ENCODE measurements around the gene NEU4.

DNA sequence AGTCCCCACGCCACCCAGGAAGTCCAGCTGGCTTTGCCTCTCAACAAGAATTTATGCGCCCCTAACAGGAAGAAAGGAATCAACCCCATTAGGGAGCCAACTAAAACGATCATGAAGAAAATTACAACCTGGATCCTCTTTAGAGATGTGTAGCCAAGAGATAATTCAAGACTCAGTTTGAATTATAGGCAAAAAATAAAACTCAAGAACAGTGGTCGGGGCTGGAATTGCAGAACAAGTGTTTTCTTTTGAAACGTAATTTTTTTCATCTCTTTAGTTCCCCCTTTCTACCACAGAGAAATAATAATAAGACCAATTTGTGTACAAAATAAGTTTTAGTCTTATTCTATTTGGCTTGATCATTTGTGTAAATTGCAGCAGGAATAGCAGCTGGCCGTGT lies 27.3 kb downstream of the NEU4 start:
- TF ChIP-seq SIN3A (IDR thresholded peaks at IDR 0.05; ENCODE audit: borderline replicate concordance, insufficient read depth, low read depth, low read length) = no peak
- TF ChIP-seq, protein P1, sequence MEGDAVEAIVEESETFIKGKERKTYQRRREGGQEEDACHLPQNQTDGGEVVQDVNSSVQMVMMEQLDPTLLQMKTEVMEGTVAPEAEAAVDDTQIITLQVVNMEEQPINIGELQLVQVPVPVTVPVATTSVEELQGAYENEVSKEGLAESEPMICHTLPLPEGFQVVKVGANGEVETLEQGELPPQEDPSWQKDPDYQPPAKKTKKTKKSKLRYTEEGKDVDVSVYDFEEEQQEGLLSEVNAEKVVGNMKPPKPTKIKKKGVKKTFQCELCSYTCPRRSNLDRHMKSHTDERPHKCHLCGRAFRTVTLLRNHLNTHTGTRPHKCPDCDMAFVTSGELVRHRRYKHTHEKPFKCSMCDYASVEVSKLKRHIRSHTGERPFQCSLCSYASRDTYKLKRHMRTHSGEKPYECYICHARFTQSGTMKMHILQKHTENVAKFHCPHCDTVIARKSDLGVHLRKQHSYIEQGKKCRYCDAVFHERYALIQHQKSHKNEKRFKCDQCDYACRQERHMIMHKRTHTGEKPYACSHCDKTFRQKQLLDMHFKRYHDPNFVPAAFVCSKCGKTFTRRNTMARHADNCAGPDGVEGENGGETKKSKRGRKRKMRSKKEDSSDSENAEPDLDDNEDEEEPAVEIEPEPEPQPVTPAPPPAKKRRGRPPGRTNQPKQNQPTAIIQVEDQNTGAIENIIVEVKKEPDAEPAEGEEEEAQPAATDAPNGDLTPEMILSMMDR (IDR thresholded peaks at IDR 0.05) = no peak

Data from Panc1 (cell line).